Left forelimb (tissue), 1 donor: ENCODE measurements around the gene MAPRE2.

Experiments used
- DNase-seq: peaks from one replicate; pipeline ENCODE4 v3.0.0-alpha.2; 2018; ENCODE audit warnings: low spot score

The MAPRE2 gene

GRCh38 chr18:35062408-35062807 lies 21.2 kb downstream of the MAPRE2 start:
- no peak for DNase-seq

- DNase-seq = no peak
These were observed 22.9 kb downstream of the MAPRE2 start for GRCh38 chr18:35063875-35064690.

GRCh38 chr18:35067454-35067853 lies 26.2 kb downstream of the MAPRE2 start:
- DNase-seq = no peak

GRCh38 chr18:35071819-35072247 lies 30.6 kb downstream of the MAPRE2 start:
- no peak for DNase-seq

- DNase-seq = no peak
These were observed 31.4 kb downstream of the MAPRE2 start for GRCh38 chr18:35072616-35073015.

- no peak for DNase-seq
These were observed 32.2 kb downstream of the MAPRE2 start for GRCh38 chr18:35073186-35074105.

GRCh38 chr18:35074581-35074980 lies 33.4 kb downstream of the MAPRE2 start:
- DNase-seq = no peak

GRCh38 chr18:35075132-35075531 lies 33.9 kb downstream of the MAPRE2 start:
- no peak for DNase-seq

- DNase-seq = no peak
These were observed 35.1 kb downstream of the MAPRE2 start for GRCh38 chr18:35076135-35076924.

- DNase-seq = no peak
These were observed 36.7 kb downstream of the MAPRE2 start for GRCh38 chr18:35077937-35078336.

- no peak for DNase-seq
These were observed 38.8 kb downstream of the MAPRE2 start for GRCh38 chr18:35080058-35080457.

- DNase-seq = no peak
These were observed 42.0 kb downstream of the MAPRE2 start for GRCh38 chr18:35083174-35083712.

- no peak for DNase-seq
These were observed 43.6 kb downstream of the MAPRE2 start for GRCh38 chr18:35084494-35085449.

GRCh38 chr18:35085450-35086380 lies 44.5 kb downstream of the MAPRE2 start:
- no peak for DNase-seq

- no peak for DNase-seq
These were observed 45.5 kb downstream of the MAPRE2 start for GRCh38 chr18:35086704-35087103.

GRCh38 chr18:35087726-35088125 lies 46.5 kb downstream of the MAPRE2 start:
- DNase-seq = no peak

- DNase-seq = no peak
These were observed 47.7 kb downstream of the MAPRE2 start for GRCh38 chr18:35088921-35089320.

GRCh38 chr18:35089382-35089781 lies 48.2 kb downstream of the MAPRE2 start:
- DNase-seq = no peak

GRCh38 chr18:35089891-35090550 lies 48.8 kb downstream of the MAPRE2 start:
- no peak for DNase-seq
